Astrocyte of the cerebellum (primary cell): ENCODE measurements around the gene NECTIN4.

Experiments
- DNase-seq: peaks from one replicate; pipeline ENCODE4 v3.0.0-alpha.2; 2011; ENCODE audit warnings: low read depth
- H3K4me3 ChIP-seq: 2 replicates; pipeline ENCODE4 v1.5.1; 2011; ENCODE audit warnings: mild to moderate bottlenecking, low read depth, low read length, moderate library complexity
- in situ Hi-C: cut with HindIII; loops from 2 replicates; pipeline ENCODE4 v1.10.0; 2017; ENCODE audit warnings: low sequenced_read_pairs
- TF ChIP-seq, protein P1 (sequence below): IDR thresholded peaks from 2 replicates; pipeline ENCODE4 v1.5.1; 2012; ENCODE audit warnings: low read length, low read depth, moderate library complexity, mild to moderate bottlenecking; ENCODE audit errors: missing control alignments

NECTIN4 gene

DNA sequence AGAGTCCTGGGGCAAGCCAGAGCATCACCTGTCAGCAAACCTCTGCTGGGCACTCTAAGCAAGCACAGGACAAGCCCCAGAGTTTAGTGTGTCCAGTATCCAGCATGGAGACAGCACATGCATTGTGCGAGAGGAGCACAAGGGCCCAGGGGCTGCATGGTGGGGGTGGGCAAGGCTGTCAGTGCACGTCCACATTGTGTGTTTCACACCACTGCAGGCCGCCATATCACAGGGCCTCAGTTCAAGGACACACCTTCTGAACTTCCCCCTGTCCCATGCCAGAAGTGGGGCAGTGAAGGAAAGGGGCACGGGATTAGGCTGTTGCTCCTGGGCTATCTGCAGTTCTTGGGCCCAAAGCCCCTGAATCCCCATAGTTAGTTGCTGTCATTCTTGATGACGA is 49.8 kb downstream of the NECTIN4 start:
- H3K4me3 ChIP-seq, result no peak overlapping the region
- DNase-seq, result no peak
- in situ Hi-C loops, result no loop called here

DNA sequence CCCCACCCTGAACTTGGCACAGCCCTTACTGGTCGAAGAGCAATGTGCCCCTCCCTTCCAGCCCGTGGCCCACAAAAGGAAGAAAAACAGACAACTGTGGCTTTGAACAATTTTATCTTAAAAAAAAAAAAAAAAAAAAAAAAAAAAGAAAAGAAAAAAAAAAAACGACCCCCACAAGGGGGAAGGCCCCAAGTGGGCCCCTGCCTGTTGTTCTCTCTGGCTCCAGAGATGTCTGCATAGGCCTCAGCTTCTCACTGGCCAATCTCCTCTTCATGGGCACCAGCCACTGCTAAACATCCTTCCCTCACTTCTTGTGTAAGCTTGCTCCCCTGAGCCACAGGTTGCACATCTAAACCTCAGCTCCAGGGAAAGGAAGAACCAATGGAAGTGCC is 50.2 kb downstream of the NECTIN4 start:
- no peak overlapping the region for H3K4me3 ChIP-seq
- TF ChIP-seq, protein P1, sequence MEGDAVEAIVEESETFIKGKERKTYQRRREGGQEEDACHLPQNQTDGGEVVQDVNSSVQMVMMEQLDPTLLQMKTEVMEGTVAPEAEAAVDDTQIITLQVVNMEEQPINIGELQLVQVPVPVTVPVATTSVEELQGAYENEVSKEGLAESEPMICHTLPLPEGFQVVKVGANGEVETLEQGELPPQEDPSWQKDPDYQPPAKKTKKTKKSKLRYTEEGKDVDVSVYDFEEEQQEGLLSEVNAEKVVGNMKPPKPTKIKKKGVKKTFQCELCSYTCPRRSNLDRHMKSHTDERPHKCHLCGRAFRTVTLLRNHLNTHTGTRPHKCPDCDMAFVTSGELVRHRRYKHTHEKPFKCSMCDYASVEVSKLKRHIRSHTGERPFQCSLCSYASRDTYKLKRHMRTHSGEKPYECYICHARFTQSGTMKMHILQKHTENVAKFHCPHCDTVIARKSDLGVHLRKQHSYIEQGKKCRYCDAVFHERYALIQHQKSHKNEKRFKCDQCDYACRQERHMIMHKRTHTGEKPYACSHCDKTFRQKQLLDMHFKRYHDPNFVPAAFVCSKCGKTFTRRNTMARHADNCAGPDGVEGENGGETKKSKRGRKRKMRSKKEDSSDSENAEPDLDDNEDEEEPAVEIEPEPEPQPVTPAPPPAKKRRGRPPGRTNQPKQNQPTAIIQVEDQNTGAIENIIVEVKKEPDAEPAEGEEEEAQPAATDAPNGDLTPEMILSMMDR, result no peak
- no peak for DNase-seq
- in situ Hi-C loops, result no loop called here

More for the DNA sequence above, 49.8 kb downstream of the NECTIN4 start:
- TF ChIP-seq, protein P1, result no peak

DNA sequence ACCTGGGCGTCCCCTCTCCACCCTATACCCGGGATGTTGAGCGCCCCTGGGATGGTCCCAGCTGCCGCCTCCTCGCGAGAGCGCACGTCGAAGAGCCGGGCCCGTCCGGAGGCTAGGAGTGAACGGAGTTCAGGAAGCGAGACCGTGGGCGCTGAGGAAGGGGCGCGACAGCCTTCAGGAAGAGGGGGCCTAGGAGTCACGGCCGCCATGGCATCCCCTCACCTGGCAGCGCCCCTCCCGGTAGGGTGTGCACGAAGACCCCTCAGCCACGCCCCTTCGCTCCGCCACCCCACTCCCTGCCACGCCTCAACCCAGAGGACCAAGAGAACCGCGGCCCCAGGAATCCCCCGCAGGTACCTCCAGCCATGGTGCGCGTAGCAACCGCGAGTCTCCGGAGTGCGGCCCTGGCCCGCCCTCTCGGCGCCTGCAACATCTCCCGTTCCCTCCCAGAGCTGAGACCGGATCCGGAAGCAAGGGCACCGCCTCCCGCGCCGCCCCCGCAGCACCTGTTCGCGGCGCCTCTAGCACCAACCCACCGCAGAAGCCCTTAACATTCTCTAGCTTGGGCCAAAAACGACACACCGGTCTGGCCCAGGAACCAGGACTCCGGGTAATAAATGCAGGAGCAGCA is 50.7 kb downstream of the NECTIN4 start, which contains the start of gene TSTD1:
TSS of gene TSTD1 (minus strand) at position 442 of the 631 bp plus-strand sequence. CDS start at position 367, 75 bp downstream.
- in situ Hi-C loops, result no loop called here
- DNase-seq, result no peak
- TF ChIP-seq, protein P1, result no peak
- peak within 1 kb of the TSS; percentile 26 for H3K4me3 ChIP-seq

DNA sequence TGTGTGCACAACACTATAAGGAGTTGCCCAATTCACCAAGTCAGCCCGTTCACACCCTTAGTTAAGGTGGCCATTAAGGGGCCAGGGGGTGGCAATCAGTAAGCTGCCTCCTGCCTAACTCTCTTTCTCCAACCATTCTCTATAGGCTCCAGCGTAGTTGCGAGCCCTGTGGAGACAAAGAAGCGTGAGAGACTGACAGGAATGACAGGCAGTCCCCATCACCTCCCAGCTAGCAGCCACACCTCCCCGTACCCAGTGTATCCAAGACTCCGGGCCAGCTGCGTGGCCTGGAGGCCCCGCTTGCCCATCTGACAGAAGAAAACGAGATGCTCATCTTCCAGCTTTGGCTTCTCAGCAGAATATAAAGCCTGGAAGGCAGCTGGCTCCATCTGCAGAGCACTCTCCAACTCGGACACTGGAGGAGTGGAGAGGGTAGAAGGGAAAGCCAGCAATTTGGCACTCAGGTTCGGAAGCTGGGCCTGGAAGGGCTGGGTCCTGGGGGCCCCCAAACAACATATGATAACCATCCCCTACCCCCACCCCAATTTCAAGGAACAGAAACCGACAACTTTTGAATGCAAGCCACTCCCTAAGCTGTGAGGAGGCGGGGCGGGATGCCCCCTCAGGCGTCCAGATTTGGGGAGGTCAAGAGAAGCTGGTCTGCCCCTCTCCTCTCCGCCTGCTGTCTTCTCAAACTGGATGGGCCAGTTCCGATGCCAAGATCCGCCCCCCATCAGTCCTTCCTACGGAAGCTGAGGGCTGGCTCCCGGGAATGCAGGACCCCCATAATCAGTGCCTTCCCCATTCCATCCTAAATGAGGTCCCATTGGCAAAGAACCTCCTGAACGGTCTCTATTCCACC is 51.5 kb downstream of the NECTIN4 start:
- peak overlapping the region; percentile 26 for H3K4me3 ChIP-seq
- no peak for DNase-seq
- TF ChIP-seq, protein P1, result no peak
- in situ Hi-C loops, result no loop called here

DNA sequence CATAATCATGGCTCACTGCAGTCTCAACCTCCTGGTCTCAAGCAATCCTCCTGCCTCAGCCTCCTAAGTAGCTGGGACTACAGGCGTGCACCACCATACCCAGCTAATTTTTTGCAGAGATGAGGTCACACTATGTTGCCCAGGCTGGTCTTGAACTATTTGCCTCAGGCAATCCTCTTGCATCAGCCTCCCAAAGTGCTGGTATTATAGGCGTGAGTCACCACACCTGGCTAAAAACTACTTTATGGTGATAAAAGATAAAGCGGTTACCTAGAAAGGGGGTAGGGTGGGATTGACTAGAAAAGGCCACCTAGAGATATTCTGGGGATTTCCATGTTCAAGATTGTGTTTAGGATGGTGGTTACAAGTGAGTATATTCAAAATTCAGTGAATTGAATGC is 55.6 kb downstream of the NECTIN4 start:
- in situ Hi-C loops, result no loop called here
- H3K4me3 ChIP-seq, result no peak overlapping the region
- TF ChIP-seq, protein P1, result no peak
- no peak for DNase-seq

DNA sequence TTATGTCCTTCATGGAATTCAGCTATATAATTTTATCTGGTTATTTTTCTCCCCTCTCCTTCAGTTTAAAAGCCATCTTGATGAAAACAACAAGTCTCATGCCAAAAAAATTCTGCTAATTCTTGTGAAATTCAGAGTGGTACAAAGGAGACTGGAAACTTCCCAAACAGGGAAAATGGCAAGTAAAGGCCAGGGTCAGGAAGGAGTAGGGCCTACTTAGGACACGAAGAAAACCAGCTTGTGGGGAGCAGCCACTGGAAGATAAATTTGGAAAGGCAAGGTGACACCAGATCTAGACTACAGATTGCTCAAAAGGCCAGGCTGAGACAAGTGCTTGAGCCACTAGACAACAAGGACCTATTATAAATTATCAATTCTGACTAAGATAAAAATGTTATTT is 56.9 kb downstream of the NECTIN4 start:
- TF ChIP-seq, protein P1, result no peak
- in situ Hi-C loops, result no loop called here
- H3K4me3 ChIP-seq, result no peak overlapping the region
- DNase-seq, result no peak
